Measurements from ENCODE around the gene HNRNPC.

Gene HNRNPC

DNA sequence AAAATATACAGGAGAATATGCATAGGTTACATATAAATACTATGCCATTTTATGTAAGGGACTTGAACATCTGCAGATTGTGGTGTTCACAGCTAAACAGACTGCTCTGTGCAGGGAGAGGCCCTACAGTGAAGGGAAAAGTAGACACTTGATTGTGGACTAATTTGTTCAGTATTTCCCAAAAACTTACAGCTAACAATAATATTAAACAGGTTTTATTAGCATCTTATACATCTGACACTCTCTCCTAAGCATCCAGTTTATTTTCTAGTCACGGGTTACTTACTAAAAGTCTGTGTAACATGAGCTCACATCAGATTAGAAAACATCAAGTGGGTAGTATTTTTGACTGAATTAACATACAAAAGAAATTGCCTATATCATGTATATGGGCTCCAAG lies 60.1 kb downstream of the HNRNPC start:
- no peak for DNase-seq

DNA sequence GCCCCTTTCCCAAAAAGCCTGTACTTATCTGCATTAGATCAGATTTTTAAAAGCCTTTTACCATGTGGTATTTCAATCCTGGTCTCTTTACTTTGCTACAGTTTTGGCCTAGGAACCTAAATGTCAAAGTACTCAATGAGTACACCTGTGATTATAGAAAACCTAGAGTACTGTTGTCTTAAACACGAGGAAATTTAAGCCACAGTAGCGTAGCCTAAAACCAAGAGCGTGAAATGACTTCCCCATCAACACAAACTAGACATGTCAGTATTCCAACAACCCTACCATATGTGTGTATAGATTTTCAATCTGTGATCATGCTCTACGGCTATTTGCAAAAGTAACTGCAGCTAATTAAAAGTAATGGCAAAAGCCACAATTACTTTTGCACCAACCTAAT lies 60.7 kb downstream of the HNRNPC start:
- no peak for DNase-seq

GRCh38 chr14:21206753-21207684 lies 62.2 kb downstream of the HNRNPC start:
- DNase-seq: no peak

- no peak for DNase-seq
Observed at GRCh38 chr14:21205678-21206581, 63.3 kb downstream of the HNRNPC start.

GRCh38 chr14:21205026-21205677 lies 64.1 kb downstream of the HNRNPC start:
- DNase-seq: no peak

DNA sequence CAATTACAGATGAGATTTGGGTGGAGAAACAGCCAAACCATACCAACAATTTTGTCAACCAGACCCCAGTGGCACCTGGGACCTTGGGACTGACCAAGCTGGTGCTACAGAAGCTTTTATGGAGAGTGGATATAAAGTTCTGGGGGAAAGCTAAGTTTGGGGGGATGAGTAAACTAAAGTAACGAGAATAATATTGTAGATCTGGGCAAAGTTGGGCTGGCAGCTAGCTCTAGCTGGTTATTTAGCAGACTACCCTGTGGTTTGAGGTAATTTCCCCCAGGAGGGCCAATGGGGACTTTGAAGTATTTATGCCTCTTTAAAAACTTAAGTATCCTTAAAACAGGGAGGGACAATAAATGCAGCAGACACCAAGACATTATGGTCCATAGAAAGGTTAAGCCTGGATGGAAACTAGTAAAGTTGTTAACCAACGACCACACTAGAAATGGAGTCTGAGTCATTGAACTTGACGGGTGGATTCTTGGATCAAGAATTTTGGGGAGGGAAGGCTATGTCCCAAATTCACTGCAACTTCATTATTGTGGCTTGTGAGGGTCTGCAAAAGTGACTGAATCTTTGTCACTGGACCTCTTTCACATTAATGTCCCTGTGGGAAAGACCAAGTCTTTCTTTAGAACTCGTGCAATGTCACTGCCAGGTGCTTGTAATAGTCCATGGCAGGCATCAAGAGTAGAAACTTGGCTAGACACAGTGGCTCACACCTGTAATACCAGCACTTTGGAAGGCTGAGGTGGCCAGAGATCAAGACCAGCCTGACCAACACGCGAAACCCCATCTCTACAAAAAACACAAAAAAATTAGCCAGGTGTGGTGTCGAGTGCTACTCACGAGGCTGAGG lies 64.8 kb downstream of the HNRNPC start:
- DNase-seq: no peak

DNA sequence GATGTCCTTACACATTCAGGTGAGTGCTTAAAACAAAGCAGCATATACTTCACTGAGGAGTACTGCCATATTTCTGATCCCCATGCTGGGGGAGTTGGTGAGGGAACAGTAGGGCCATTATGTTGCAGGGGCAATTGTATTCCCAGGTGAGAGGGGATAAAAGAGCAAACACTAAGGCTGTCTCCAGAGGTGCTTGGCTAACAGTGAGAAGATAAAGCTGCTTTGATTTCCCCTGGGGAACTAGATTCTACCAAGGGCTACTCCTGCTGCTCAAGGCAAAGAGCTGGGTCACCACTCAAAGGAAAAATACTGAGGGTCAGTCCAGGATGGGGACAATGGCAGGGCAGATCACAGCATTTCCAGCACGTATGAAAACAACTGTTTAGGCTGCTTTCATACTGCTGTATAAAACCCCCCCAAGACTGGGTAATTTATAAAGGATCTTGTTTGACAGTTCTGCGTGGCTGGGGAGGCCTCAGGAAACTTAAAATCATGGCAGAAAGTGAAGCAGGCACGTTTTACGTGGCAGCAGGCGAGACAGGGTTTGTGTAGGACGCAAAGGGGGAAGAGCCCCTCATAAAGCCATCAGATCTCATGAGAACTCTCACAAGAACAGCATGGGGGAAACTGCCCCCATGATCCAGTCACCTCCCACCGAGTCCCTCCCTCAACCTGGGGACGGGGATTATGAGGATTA lies 65.6 kb downstream of the HNRNPC start:
- no peak for DNase-seq

DNA sequence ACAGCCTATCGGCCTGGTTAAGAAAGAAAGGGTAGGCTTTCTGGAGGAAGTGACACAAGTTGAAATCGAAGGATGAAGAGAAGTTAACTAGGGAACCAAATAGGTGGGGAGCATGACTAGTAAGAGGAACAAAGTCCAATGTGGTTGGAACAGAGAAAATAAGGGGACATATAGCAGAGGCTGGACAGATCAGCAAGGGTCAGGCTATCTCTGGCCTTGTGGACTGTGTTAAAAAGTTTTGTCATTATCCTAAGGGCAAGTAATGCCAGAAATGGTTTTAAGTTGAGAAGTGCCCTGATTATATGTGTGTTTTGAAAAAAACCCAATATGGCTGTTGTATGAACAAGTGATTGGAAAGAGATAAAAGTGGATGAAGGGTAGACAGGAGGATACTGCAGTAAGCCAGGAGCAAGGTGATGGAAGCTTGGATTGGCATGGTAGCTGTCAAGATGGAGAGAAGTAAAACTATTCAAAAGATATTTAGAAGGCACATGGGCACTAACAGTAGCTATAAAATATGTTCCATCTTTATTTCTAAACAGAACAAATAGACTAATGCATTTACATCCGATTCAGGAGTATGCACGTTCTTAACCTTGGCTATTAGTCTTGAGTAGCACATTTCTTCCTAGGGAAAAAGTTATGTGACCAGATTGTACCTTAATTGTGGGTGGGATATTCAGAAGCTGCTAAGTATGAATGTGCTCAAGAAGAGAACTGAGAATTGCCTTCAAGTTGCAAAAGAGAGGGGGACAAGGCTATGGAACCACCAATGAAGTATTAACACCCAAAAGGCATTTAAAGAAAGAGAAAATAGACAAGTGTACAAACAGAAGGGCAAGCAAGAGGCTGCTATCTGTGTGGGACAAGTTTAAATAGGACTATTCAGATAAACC lies 66.5 kb downstream of the HNRNPC start:
- no peak for DNase-seq

GRCh38 chr14:21201732-21202462 lies 67.3 kb downstream of the HNRNPC start:
- DNase-seq: no peak

GRCh38 chr14:21200752-21201461 lies 68.3 kb downstream of the HNRNPC start:
- DNase-seq: no peak

- no peak for DNase-seq
Observed at GRCh38 chr14:21199611-21200560, 69.4 kb downstream of the HNRNPC start.

- DNase-seq: no peak
Observed at GRCh38 chr14:21197418-21198205, 71.6 kb downstream of the HNRNPC start.

DNA sequence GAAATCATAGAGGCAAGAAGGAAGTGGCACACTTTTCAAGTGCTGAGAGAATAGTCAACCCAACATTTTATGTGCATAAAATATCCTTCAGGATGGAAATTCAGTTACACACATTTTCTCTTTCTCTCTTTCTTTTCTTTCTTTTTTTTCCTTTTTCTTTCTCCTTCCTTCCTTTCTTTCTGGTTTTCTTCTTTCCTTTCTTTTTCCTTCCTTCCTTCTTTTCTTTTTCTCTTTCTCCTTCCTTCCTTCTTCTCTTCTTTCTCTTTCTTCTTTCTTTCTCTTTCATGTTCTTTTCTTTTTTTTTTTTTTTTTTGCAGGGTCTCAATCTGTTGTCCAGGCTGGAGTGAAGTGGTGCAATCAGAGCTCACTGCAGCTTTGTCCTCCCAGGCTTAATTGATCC lies 74.6 kb downstream of the HNRNPC start:
- DNase-seq: no peak

- no peak for DNase-seq
Observed at GRCh38 chr14:21192875-21193535, 76.2 kb downstream of the HNRNPC start.

DNA sequence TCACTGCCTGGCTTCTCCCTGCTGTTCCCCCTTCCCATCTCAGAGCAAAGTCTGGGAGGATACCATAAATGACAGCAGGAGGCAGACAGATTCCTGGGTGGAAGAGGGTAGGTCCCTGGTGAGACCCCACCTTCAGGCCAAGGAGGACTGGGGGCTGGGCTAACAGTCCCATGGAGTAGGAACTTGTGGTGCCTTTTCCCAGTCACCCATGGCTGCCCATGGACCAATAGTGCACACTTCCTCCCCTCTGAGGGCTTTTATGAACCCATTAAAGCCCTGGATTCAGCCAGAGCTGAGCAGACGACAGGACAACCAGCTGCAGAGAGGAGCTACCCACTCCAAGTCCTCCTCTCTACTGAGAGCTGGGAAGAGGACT lies 76.8 kb downstream of the HNRNPC start:
- no peak for DNase-seq

DNA sequence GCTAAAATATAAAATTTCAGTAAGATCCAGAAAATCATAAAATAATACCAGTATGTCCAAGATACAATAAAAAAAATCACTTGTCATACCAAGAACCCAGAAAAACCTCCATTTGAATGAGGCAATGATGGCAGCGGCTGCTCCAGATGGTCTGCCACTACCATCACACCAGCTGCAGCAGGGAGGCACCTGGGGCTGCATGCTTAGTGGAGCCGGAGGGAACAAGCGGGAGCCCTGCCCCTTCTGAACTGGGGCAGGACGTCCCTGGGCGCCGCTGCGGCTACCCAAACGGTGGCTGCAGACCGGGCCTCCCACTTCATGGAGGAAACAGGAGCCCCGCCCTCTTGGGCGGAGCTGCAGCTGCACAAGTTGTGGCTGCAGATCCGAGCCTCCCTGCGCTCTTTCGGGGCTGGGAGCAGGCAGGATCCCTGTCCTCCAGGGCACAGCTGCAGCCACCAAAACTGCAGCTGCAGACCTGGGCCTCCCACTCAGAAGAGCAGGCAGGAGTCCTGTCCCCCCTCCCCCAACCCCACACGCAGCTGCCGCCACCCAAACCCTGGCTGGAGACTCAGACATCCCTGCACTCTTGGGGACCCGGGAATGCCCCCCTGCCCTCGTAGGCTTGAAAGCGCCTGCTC lies 77.3 kb downstream of the HNRNPC start:
- DNase-seq: peak; percentile 87
